AG10803 (cell line): ENCODE results near the gene FAAP100.

Experiments used
- DNase-seq: peaks from one replicate; pipeline ENCODE4 v3.0.0; 2010; ENCODE audit warnings: low read depth
- H3K4me3 ChIP-seq: 2 replicates; pipeline ENCODE4 v1.5.1; 2011; ENCODE audit warnings: mild to moderate bottlenecking, low read length, control low read depth
- CTCF ChIP-seq: conservative IDR thresholded peaks from 2 replicates; pipeline ENCODE4 v1.5.1; 2011; ENCODE audit warnings: mild to moderate bottlenecking, low read length, control low read depth, inconsistent platforms

Gene FAAP100

GRCh38 chr17:81523402-81524038, 28.6 kb downstream of the FAAP100 start:
- no peak overlapping the region for H3K4me3 ChIP-seq
- DNase-seq, result peak; percentile 71
- TF ChIP-seq CTCF, result 0 out of 2 replicates have a peak, but pooled peaks have one; percentile 31

GRCh38 chr17:81522491-81523401, 29.4 kb downstream of the FAAP100 start:
- no peak for DNase-seq
- H3K4me3 ChIP-seq, result no peak overlapping the region
- no peak; the same call in none of the 2 replicates for TF ChIP-seq CTCF

GRCh38 chr17:81520021-81520901, 31.9 kb downstream of the FAAP100 start:
- no peak for TF ChIP-seq CTCF
- no peak for DNase-seq
- H3K4me3 ChIP-seq, result no peak overlapping the region

GRCh38 chr17:81519284-81520020, 32.7 kb downstream of the FAAP100 start:
- H3K4me3 ChIP-seq, result peak overlapping the region; percentile 51
- TF ChIP-seq CTCF, result no peak; the same call in 1 of the 2 replicates
- DNase-seq, result no peak

GRCh38 chr17:81518785-81519283, 33.3 kb downstream of the FAAP100 start:
- no peak for TF ChIP-seq CTCF
- no peak for DNase-seq
- peak overlapping the region; percentile 51 for H3K4me3 ChIP-seq

GRCh38 chr17:81518113-81518784, 33.9 kb downstream of the FAAP100 start:
- no peak for DNase-seq
- H3K4me3 ChIP-seq, result peak overlapping the region; percentile 51

More at GRCh38 chr17:81518113-81518784, 33.9 kb downstream of the FAAP100 start:
- TF ChIP-seq CTCF, result no peak
